GM12892 (cell line): ENCODE measurements around the gene ROR1. TPM values are rescaled to one million over a fixed set of nuclear protein-coding genes. Genes with fewer than 3 reads are reported as not detected.

Experiments used
- DNase-seq: peaks from one replicate; pipeline ENCODE4 v3.0.0; 2011; ENCODE audit not compliant: insufficient read length
- FAIRE-seq: peaks from 2 replicates; lab custom pipeline; 2011; peaks lifted over from hg19 to GRCh38; lab: Jason Lieb, UNC
- POLR2A ChIP-seq: IDR thresholded peaks from 2 replicates; pipeline ENCODE4 v1.6.1; 2011; ENCODE audit warnings: low read depth, low read length, control low read depth
- POLR2AphosphoS5 ChIP-seq: IDR thresholded peaks from 2 replicates; pipeline ENCODE4 v1.6.1; 2011; ENCODE audit warnings: low read depth, low read length, control low read depth
- TAF1 ChIP-seq: IDR thresholded peaks from 2 replicates; pipeline ENCODE4 v1.6.1; 2011; ENCODE audit warnings: low read depth, mild to moderate bottlenecking, control low read depth, low read length, borderline replicate concordance
- polyA plus RNA-seq: library from polyadenylated mRNA; unstranded; fragments of >200 nt; gene quantifications from one replicate; pipeline ENCODE4 v1.2.1, GENCODE V29; 2012; ENCODE audit warnings: missing spikeins, inconsistent platforms; ENCODE audit not compliant: missing spikeins

The ROR1 gene
- polyA plus RNA-seq, result not detected

DNA sequence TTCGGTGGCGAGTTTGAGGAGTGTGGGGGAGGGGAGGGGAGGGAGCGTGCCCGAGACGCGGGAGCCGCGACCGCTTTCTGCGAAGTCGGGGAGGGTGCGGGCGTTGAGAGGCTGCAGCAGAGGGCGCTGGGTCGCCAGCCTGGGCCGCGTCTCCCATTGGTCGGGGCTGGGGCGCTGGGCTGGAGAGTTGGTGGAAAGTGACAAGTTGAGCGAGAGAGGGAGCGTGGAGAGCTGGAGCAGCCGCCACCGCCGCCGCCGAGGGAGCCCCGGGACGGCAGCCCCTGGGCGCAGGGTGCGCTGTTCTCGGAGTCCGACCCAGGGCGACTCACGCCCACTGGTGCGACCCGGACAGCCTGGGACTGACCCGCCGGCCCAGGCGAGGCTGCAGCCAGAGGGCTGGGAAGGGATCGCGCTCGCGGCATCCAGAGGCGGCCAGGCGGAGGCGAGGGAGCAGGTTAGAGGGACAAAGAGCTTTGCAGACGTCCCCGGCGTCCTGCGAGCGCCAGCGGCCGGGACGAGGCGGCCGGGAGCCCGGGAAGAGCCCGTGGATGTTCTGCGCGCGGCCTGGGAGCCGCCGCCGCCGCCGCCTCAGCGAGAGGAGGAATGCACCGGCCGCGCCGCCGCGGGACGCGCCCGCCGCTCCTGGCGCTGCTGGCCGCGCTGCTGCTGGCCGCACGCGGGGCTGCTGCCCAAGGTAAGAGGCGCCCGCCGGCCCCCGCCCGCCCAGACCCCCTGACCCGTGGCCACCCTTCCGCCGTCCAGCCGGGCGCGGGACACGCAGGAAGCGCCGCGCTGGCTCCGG is at the start of gene ROR1:
Gene ROR1, plus strand, starts transcription at position 203 of the 802 bp plus-strand sequence.
- no peak for TF ChIP-seq TAF1
- TF ChIP-seq POLR2A, result no peak
- no peak for TF ChIP-seq POLR2AphosphoS5
- FAIRE-seq, result no peak
- peak; percentile 20 for DNase-seq

DNA sequence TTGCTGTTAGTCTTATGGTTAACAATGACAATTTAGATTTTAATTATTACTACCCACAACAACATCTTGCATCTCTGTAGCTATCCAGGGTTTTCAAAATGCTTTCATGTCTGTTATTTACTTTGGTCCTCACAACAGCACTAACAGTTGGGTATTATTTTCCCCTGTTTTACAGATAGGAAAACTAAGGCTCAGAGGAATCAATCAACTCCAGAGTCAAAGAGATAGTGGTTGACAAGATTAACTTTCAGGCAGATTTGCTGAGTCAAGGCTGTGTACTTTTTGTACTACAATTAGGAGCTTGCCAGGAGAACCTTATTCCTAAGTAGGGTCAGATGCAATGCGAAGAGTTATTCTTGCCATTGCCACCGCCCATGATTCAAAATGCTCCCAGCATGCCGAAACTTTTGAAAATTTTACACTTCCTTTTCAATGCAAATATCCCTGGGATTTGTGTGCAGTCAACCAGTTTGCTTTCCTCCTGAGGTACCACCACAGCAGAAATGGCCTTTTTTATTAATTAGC is 49.4 kb upstream of the ROR1 start:
- FAIRE-seq, result no peak
- no peak for DNase-seq
- no peak for TF ChIP-seq TAF1
- no peak for TF ChIP-seq POLR2A
- TF ChIP-seq POLR2AphosphoS5, result no peak

DNA sequence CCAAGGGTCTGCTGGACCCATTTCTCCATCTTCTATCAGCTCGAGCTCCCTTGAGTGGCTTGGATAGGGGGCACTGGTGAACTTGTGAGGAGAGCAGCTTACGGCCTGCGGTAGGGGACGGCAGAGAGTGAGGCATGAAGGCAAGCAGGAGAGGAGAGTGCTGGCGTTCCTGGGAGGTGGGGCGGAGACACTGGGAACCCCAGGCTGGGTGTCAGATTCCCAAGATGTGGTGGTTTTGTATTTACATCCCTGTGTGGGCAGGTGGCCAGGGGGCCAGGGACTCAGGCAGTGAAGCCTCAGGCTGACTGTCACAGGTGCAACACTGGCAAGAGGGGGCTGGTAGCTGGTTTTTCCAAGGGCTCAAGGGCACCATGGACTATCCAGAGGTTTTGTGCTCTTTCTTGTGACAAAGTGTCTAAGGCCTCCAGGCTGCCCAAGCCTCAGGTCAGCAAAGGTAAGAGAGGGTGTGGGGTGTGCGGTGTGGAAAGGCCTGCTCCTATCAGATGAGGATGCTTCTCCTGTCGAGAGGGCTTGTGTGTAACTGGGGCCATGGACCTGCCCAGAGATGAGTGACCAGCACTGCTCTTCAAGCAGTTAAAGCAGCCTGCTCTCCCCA is 45.1 kb upstream of the ROR1 start:
- no peak for FAIRE-seq
- TF ChIP-seq POLR2A (no peak), POLR2AphosphoS5 (no peak), TAF1 (no peak)
- DNase-seq, result no peak

DNA sequence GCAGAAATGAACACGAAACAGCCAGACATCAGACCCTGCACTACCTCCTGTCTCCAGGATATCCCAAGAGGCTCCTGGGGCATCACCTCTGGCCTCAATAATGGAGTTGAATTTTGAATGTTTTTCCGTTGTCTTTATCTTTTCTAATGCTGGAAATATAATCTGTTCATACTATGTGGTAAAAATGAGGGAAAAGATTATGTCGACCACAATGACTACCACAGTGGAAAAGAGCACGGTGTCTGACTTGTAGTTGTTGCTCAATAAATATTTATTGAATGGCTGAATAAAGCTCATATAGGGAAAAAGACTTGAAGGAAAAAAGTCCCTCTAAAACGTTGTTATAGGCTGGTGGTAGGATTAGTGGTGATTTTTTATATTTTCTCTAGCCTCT is 44.6 kb upstream of the ROR1 start:
- TF ChIP-seq POLR2AphosphoS5, result no peak
- DNase-seq (no peak), FAIRE-seq (no peak)

DNA sequence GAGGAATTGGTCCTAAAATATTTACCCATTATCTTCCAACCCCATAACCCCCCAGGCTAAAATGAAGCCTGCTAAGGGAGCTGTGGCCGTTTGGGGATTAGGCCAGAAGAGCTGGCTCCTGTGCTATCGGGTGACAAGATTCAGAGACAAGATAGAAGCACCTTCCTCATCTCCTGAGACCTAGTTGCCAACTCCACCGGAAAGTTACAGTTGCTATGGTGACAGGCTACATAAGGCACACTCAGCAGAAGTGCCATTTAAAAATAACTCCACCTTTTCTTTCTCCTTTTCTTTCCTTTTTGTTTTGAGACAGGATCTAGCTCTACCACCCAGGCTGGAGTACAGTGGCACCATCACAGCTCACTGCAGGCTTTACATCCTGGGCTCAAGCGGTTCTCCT is 43.6 kb upstream of the ROR1 start:
- FAIRE-seq, result no peak
- no peak for DNase-seq
- no peak for TF ChIP-seq TAF1
- TF ChIP-seq POLR2AphosphoS5, result no peak
- no peak for TF ChIP-seq POLR2A

DNA sequence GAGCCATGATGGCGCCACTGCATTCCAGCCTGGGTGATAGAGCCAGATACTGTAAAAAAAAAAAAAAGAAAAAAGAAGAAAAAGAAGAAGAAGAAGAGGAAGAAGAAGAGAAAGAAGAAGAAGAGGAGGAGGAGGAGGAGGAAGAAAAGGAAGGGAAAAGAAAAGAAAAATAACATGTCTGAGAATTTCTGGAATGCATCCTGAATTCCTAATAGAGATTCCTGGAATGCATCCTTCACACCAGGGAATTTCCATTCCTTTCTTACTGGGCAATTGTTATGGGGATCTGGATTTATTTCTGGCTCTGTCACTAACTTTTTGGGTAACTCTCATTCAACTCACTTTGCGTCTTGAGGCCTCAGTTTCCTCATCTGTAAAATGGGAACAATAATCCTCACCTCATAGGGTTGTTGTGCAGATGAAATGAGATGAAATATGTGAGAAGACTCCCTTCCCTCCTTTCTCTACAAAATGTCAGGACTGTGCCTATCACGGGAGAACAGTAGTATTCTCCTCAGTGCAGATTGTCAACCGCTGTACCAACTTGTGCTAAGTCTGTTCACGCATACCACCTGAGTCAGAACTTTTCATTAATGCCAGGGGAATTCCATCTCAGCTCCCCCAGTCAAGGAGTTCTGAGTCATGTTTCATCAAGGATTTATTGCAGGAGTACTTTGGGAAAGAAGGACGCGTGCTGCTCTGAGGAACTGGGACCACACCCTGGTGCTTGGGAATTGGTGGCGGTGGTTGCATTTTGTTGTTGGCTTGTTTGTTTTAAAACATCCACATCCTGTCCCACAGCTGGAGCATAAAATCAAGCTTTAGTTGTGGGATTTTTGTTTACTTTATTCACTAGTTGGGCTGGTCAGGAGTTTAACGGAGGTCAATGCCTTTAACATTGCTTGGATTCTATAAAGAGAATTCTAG is 42.4 kb upstream of the ROR1 start:
- DNase-seq (no peak), FAIRE-seq (no peak)

DNA sequence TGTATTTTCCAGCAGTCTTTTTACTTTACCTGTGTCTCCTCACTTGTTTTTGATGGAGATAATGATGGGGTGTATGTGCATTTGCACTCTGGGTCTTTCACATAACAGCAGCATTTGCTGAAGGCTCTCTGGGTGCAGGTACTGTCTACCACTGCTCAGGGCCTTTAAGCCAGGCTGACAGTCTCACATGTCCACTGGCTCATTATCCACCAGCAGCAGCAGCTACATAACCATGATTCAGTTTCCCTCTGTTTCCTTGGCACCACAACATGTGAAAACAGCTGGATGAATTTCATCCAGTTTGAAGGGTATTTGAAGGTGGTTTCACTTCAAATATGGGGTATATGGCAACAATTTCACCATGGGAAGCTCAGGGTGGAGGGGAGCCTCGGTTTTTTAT is 41.2 kb upstream of the ROR1 start:
- FAIRE-seq (no peak), DNase-seq (no peak)
- TF ChIP-seq POLR2A (no peak), POLR2AphosphoS5 (no peak), TAF1 (no peak)

More for the DNA sequence above, 42.4 kb upstream of the ROR1 start:
- TF ChIP-seq POLR2A (no peak), TAF1 (no peak), POLR2AphosphoS5 (no peak)

DNA sequence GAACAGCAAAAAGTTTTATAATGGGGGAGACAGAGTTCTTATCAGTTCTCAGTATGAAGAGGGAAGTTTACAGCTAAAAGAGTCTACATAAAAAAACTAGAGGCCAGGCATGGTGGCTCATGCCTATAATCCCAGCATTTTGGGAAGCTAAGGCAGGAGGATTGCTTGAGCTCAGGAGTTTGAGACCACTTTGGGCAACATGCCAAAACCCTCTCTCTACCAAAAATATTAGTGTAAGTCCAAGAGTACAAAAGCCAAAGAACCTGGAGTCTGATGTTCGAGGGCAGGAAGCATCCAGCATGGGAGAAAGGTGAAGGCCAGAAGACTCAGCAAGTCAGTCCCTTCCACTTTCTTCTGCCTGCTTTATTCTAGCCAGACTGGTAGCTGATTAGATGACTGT is 35.0 kb upstream of the ROR1 start:
- TF ChIP-seq POLR2AphosphoS5 (no peak), TAF1 (no peak), POLR2A (no peak)
- no peak for FAIRE-seq
- DNase-seq, result no peak

DNA sequence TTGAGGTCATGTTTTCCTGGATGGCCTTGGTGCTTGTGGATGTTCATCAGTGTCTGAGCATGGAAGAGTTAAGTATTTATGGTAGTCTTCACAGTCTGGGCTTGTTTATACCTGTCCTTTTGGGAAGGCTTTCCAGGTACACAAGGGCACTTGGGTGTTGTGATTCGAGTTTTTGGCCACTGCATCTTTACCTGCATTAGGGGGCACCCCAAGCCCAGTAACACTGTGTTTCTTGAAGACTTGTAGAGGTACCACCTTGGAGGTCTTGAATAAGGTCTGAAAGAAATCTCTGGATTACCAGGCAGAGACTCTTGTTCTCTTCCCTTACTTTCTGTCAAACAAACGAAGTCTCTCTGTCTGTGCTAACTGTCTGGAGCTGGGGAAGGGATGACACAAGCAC is 34.4 kb upstream of the ROR1 start:
- FAIRE-seq (no peak), DNase-seq (no peak)
- no peak for TF ChIP-seq TAF1
- TF ChIP-seq POLR2AphosphoS5, result no peak
- no peak for TF ChIP-seq POLR2A

DNA sequence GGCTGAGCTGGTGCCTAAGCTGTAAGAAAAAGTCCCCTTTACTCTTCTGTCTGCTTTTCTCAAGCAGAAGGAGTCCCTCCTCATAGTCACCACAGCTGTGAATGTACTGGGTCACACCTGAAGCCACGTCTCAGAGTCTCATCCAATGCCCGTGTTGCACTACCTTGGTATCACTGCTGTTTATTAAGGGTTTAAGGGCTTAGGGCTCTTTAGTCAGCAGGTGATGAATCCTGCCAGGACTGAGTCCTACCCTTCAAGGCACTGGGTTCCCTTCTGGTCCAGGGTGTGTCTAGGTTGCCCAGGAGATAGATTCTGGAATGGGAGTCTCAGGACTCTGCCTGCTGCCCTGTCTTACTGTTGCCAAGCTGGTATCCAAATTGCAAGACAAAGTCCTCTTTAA is 33.4 kb upstream of the ROR1 start:
- no peak for TF ChIP-seq TAF1
- TF ChIP-seq POLR2AphosphoS5, result no peak
- no peak for TF ChIP-seq POLR2A
- FAIRE-seq (no peak), DNase-seq (no peak)

DNA sequence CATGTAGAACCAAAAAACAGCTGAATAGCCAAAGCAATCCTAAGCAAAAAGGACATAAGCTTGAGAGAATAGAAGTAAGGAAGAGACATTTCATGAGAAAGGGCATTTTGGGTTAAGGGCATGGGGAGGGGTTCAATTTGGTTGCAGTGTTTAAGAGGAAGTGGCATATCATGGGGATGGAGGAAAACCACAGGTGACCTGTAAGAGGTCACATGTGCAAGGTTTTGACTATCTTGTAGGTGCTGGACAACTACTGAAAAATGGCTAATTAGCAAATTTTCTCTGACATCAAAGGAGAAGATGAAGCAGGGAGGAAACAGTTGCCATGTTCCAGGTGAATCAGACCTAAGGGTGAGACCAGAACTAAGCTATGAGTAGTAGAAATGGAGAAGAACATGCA is 31.3 kb upstream of the ROR1 start:
- FAIRE-seq (no peak), DNase-seq (no peak)
- TF ChIP-seq POLR2A (no peak), POLR2AphosphoS5 (no peak), TAF1 (no peak)
